GM21737 (cell line): Measurements from ENCODE around the gene DCDC2.
"Not testable (repeated sequence)": the region's sequence is repeated elsewhere in the genome, so short reads cannot be mapped to it uniquely, and the experiment has no call there.

Source experiments
- ATAC-seq: cut with Tn5 transposase; IDR thresholded peaks from one replicate; pipeline ENCODE4 v1.9.1; 2021; ENCODE audit warnings: mild to moderate bottlenecking, moderate library complexity; ENCODE audit not compliant: unreplicated experiment

Gene DCDC2

GRCh38 chr6:24273096-24273870 lies 84.6 kb downstream of the DCDC2 start:
- ATAC-seq: no peak

DNA sequence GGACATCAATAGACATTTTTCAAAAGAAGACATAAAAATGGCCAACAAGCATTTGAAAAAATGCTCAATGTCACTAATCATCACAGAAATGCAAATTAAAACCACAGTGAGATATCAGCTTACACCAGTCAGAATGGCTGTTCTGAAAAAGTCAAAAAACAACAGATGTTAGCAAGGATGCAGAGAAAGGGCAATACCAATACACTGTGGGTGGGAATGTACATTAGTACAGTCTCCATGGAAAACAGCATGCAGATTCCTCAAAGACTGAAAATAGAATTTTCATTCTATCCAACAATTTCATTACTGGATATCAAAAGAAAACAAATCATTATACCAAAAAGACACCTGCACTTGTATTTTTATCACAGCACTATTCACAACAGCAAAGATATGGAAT lies 85.3 kb downstream of the DCDC2 start:
- no peak for ATAC-seq

DNA sequence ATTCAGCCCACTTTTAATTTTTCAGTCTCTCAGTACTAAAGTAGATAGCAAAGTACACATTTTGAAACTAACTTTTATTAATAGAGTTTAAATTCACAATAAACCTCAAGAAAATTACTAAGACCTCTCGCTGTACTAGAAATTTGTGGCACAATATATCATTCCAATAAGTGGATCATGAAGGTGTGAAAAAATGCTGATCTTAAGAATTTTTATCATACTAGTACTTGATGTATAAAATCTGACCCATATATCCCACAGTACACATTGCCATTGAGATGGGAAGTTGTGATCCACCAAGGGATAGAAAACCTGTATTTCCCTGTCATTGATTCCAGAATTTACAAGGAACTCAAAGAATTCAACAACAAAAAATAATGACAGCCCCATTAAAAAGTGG lies 85.7 kb downstream of the DCDC2 start:
- no peak for ATAC-seq

GRCh38 chr6:24270011-24270410 lies 87.8 kb downstream of the DCDC2 start:
- ATAC-seq: no peak

GRCh38 chr6:24258214-24258613 lies 99.6 kb downstream of the DCDC2 start:
- not testable (repeated sequence) for ATAC-seq

DNA sequence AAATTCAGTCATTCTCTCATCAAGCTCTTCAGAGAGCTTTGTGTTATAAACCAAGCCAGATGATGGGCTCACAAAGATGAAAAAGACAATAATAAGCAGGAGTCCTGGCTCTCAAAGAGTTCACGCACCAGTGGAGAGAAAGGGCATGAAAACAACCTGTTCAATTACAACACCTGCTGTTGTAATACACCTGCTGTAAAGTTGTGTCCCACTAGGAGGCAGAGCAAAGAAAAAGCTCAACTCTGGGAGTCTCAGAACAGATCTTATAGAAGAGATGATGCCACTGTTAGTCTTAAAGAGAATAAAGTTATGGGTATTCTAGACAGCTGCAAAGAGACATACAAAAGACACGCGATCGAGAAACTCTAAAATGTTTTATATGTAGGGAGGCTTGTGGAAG lies 100.6 kb downstream of the DCDC2 start:
- no peak for ATAC-seq

DNA sequence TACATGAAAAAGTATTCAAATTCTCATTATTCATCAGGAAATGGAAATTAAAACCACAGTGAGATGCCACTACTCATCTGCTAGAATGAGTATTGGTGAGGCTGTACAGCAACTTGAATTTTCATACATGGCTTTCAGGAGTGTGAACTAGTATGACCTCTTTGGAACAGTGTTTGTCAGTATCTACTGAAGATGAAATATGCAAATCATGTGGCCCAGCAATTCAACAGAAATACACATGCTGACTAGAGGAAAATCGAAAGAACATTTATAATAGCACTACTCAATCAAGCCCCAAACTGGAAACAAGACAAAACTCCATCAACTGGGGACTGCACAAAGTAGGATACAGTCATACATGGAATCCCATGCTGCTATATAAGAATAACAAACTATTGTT lies 102.2 kb downstream of the DCDC2 start:
- peak; percentile 84 for ATAC-seq

- no peak for ATAC-seq
Observed at GRCh38 chr6:24253360-24253759, 104.5 kb downstream of the DCDC2 start.

- no peak for ATAC-seq
Observed at GRCh38 chr6:24252280-24252679, 105.6 kb downstream of the DCDC2 start.

DNA sequence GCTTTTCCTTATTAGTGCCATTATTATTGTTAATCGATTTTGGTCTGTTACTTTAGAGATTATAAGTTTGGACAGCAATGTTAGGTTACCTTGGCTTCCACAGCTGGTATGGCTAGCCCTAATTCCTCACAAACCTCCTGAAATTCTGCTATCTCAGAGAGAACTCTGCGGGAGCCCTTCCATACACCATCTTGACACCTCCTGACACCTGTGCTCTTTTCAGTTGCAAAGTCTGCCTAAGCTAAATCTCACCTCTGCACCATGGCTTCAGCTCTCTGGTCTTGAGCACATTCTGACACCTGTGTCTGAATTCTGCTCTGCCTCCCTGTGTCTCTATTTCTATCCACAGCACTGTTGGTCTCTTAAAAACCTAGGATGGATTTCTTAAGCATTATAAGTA lies 106.5 kb downstream of the DCDC2 start:
- no peak for ATAC-seq

DNA sequence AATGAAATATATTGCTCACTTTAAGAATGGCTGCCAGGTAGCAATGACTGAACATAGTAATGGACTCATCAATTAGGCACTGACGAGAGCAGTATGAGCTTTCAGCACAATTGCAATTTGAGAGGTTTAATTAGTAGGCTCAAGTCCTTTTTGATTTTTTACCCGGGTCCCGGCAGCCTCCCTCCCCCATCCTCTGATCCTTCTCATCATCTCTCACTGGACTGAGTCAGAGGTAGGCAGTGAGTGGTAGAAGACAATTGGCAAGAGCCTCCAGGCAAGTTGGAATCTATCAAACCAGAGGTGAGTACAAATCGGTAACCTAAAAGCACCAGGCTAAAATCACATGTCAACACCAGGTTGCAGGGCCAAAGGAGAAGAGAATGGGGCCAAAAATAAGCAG lies 107.9 kb downstream of the DCDC2 start:
- ATAC-seq: no peak

GRCh38 chr6:24245275-24245674 lies 112.6 kb downstream of the DCDC2 start:
- no peak for ATAC-seq

- ATAC-seq: no peak
Observed at GRCh38 chr6:24242924-24243323, 114.9 kb downstream of the DCDC2 start.

- ATAC-seq: not testable (repeated sequence)
Observed at GRCh38 chr6:24241779-24242178, 116.1 kb downstream of the DCDC2 start.

GRCh38 chr6:24240943-24241342 lies 116.9 kb downstream of the DCDC2 start:
- no peak for ATAC-seq

DNA sequence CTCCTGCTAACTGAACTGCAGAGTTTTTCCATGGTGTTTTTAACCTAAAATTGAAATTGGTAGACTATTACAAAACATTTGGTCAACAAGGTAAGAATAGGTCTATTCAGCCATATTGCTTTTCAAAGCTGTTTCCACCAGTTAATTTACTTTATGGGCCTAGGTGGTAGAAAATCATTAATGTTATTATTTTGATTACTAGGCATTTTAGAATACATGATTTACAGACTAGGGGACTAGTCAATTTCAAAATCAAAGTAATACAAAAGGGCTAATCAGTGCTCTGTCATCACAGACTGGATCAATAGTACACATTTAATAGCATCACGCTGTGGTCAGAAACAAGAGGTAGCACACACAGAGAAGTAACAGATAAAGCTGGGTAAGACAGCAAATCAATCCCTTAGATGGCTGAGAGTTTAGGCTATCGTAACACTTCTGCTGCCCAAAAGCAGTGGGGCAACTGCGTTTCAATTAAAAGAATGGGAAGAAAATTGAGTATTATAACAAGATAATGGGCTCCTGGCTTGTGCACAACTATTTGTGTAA lies 117.4 kb downstream of the DCDC2 start:
- ATAC-seq: no peak

DNA sequence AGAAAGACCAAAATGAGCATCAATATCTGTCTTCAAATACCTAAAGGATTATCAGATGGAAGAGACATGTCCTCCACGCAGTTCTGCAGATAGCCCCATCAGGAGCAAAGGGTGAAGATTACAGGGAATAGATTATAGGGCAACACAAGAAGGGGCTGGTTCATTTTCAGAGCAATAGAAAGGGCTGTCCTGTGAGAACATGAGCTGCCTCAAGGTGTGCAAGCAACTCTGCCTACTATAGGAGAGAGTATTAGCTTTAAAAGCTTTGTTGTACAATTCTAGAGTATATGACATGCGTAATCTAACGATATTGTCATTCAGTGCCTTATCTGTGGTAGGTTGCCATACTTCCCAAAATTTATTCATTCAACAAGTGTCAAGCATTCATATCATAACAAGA lies 119.2 kb downstream of the DCDC2 start:
- ATAC-seq: no peak

GRCh38 chr6:24236779-24237178 lies 121.1 kb downstream of the DCDC2 start:
- ATAC-seq: not testable (repeated sequence)

GRCh38 chr6:24233813-24234442 lies 123.9 kb downstream of the DCDC2 start:
- no peak for ATAC-seq

DNA sequence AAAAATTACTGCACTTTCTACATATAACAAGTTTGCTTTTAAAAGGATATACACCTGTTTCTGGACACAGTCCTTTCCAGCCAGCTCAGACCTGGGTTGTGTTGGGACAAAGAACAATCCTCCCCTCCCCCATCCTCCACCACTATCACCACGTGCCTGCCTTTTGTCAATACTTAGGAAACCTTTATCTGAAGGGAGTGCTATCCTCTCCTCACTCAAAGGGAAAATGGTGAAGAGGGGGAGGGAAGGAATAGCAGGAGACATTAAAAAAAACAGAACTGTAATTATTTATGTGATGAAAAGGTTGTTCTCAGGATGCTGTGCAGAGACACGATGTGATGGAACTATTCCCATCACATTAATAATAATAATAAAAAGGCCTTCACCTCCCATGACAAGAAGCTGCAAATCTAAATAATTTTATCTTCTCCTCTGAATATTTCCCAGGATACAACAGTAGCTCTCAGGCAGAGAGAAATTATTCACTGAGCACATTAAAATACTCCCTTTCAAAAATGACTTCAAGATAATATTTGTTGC lies 126.4 kb downstream of the DCDC2 start:
- ATAC-seq: no peak

- ATAC-seq: no peak
Observed at GRCh38 chr6:24229696-24230405, 128.0 kb downstream of the DCDC2 start.
